Measurements from ENCODE around the gene USP38.

GRCh38 chr4:143247866-143248265 is 63.1 kb downstream of the USP38 start:
- TF ChIP-seq CTCF (IDR thresholded peaks at IDR 0.05) (no peak), POLR2A (IDR thresholded peaks at IDR 0.05) (no peak)
